HL-60 (cell line): Measurements from ENCODE around the gene FOS.

Source experiments
- DNase-seq, 2 experiments: peaks; one replicate each; pipeline ENCODE4 v3.0.0-alpha.2; 2010 to 2020; ENCODE audit warnings: low read depth in 1 of 2, low spot score in 1 of 2
- H3K27ac ChIP-seq: fragments of 250-450 bp; sonication (Bioruptor Pico); replicated peaks from 2 replicates; pipeline ENCODE4 v1.5.1; 2020; ENCODE audit warnings: mild to moderate bottlenecking, moderate library complexity
- H3K27me3 ChIP-seq: fragments of 250-450 bp; sonication (Bioruptor Pico); 2 replicates; pipeline ENCODE4 v1.5.1; 2021; ENCODE audit warnings: mild to moderate bottlenecking, moderate library complexity; ENCODE audit not compliant: insufficient read depth, poor library complexity, severe bottlenecking
- H3K4me3 ChIP-seq: replicated peaks from 2 replicates; pipeline ENCODE4 v1.5.1; 2011; ENCODE audit warnings: mild to moderate bottlenecking, control low read depth, low read length; ENCODE audit not compliant: insufficient read depth
- CTCF ChIP-seq: IDR thresholded peaks from one replicate; pipeline ENCODE4 v1.5.1; 2011; ENCODE audit warnings: low read length, control low read depth, inconsistent platforms; ENCODE audit not compliant: insufficient read depth
- GABPA ChIP-seq: IDR thresholded peaks from 2 replicates; pipeline ENCODE4 v1.6.1; 2012; ENCODE audit warnings: low read depth
- POLR2AphosphoS5 ChIP-seq: IDR thresholded peaks from 2 replicates; pipeline ENCODE4 v1.6.1; 2012; ENCODE audit warnings: low read depth
- REST ChIP-seq: IDR thresholded peaks from 2 replicates; pipeline ENCODE4 v1.6.1; 2012; ENCODE audit warnings: low read depth; ENCODE audit not compliant: insufficient replicate concordance
- SPI1 ChIP-seq: IDR thresholded peaks from 2 replicates; pipeline ENCODE4 v1.6.1; 2012; ENCODE audit warnings: low read depth, mild to moderate bottlenecking, borderline replicate concordance

The FOS gene

GRCh38 chr14:75247939-75248338, 30.7 kb upstream of the FOS start:
- Histone ChIP-seq H3K4me3 (no peak overlapping the region), H3K27me3 (no peaks in the 10 kb centered on the region), H3K27ac (no peak overlapping the region)
- no peak for DNase-seq
- TF ChIP-seq POLR2AphosphoS5 (no peak), CTCF (no peak), REST (no peak), GABPA (no peak), SPI1 (no peak)

GRCh38 chr14:75249251-75249957, 29.2 kb upstream of the FOS start:
- TF ChIP-seq GABPA (no peak), REST (no peak), SPI1 (no peak), POLR2AphosphoS5 (no peak), CTCF (no peak)
- Histone ChIP-seq H3K4me3 (no peak overlapping the region), H3K27me3 (no peaks in the 10 kb centered on the region), H3K27ac (no peak overlapping the region)
- DNase-seq: no peak

- Histone ChIP-seq H3K27ac (no peak overlapping the region), H3K27me3 (no peaks in the 10 kb centered on the region), H3K4me3 (no peak overlapping the region)
- TF ChIP-seq REST (no peak), POLR2AphosphoS5 (no peak), CTCF (no peak), GABPA (no peak), SPI1 (no peak)
- no peak for DNase-seq
These were observed 28.7 kb upstream of the FOS start for GRCh38 chr14:75249958-75250336.
